Testis (tissue), 2 donors: Measurements from ENCODE around the gene TRPM3.

ENCODE experiments used
- CTCF ChIP-seq, 3 experiments: fragments of 450-650 bp in 2 of 3; fragments of 200-600 bp in 1 of 3; sonication (generic) in 1 of 3; IDR thresholded peaks; one replicate each; pipeline ENCODE4 v1.5.1; 2016 to 2019; ENCODE audit warnings: antibody characterized with exemption in 3 of 3, mild to moderate bottlenecking in 2 of 3, moderate library complexity in 1 of 3
- POLR2A ChIP-seq: fragments of 450-650 bp; IDR thresholded peaks from one replicate; pipeline ENCODE4 v1.6.1; 2017; ENCODE audit warnings: antibody characterized with exemption, mild to moderate bottlenecking, moderate library complexity

- no peak for TF ChIP-seq CTCF (IDR thresholded peaks at IDR 0.05)
- TF ChIP-seq POLR2A = no peak
Observed at GRCh38 chr9:70625078-70625477, 496.3 kb downstream of the TRPM3 start.
